H9 (cell line): ENCODE measurements around the gene NKD2. TPM values are rescaled to one million over a fixed set of nuclear protein-coding genes. Genes with fewer than 3 reads are reported as not detected.

Experiments
- DNase-seq: peaks from one replicate; pipeline ENCODE4 v3.0.0-alpha.2; 2017
- H2AFZ ChIP-seq: one replicate; pipeline ENCODE4 v1.6.1; 2013; ENCODE audit warnings: mild to moderate bottlenecking, low read length, control low read depth, moderate library complexity
- H2AK5ac ChIP-seq: 2 replicates; pipeline ENCODE4 v1.6.1; 2013; ENCODE audit warnings: low read length, control low read depth, mixed read lengths; ENCODE audit not compliant: insufficient read length
- H2BK120ac ChIP-seq: one replicate; pipeline ENCODE4 v1.6.1; 2013; ENCODE audit warnings: low read depth, mild to moderate bottlenecking, low read length, control low read depth, inconsistent platforms; ENCODE audit not compliant: poor library complexity, severe bottlenecking
- H2BK12ac ChIP-seq: 2 replicates; pipeline ENCODE4 v1.6.1; 2013; ENCODE audit warnings: low read length, control low read depth, mixed read lengths, low read depth; ENCODE audit not compliant: insufficient read length
- H2BK15ac ChIP-seq: 2 replicates; pipeline ENCODE4 v1.6.1; 2013; ENCODE audit warnings: low read depth, low read length, control low read depth
- H2BK20ac ChIP-seq: one replicate; pipeline ENCODE4 v1.6.1; 2013; ENCODE audit warnings: low read depth, mild to moderate bottlenecking, low read length, control low read depth, inconsistent platforms; ENCODE audit not compliant: poor library complexity, severe bottlenecking
- H2BK5ac ChIP-seq: 2 replicates; pipeline ENCODE4 v1.6.1; 2013; ENCODE audit warnings: low read length, control low read depth, mixed read lengths; ENCODE audit not compliant: insufficient read length
- H3K14ac ChIP-seq: 2 replicates; pipeline ENCODE4 v1.6.1; 2013; ENCODE audit warnings: low read length, control low read depth; ENCODE audit not compliant: insufficient read depth
- H3K18ac ChIP-seq: 2 replicates; pipeline ENCODE4 v1.6.1; 2013; ENCODE audit warnings: low read depth, mild to moderate bottlenecking, mixed read lengths, low read length, control low read depth; ENCODE audit not compliant: insufficient read length
- H3K23ac ChIP-seq: 2 replicates; pipeline ENCODE4 v1.6.1; 2013; ENCODE audit warnings: low read length, control low read depth, mixed read lengths, low read depth; ENCODE audit not compliant: insufficient read length
- H3K23me2 ChIP-seq: 2 replicates; pipeline ENCODE4 v1.6.1; 2013; ENCODE audit warnings: low read depth, mild to moderate bottlenecking, mixed read lengths, low read length, control low read depth; ENCODE audit not compliant: insufficient read length, poor library complexity, severe bottlenecking
- H3K27ac ChIP-seq: 2 replicates; pipeline ENCODE4 v1.5.1; 2013; ENCODE audit warnings: low read length, control low read depth, mixed read lengths, low read depth; ENCODE audit not compliant: insufficient read length
- H3K27me3 ChIP-seq: 2 replicates; pipeline ENCODE4 v1.6.1; 2013; ENCODE audit warnings: low read length, control low read depth, inconsistent platforms; ENCODE audit not compliant: insufficient read depth
- H3K4ac ChIP-seq: 2 replicates; pipeline ENCODE4 v1.6.1; 2013; ENCODE audit warnings: low read depth, mild to moderate bottlenecking, control low read depth, inconsistent platforms, low read length, moderate library complexity
- H3K4me1 ChIP-seq: 2 replicates; pipeline ENCODE4 v1.6.1; 2013; ENCODE audit warnings: low read length, control low read depth, inconsistent platforms; ENCODE audit not compliant: insufficient read depth
- H3K4me2 ChIP-seq: 2 replicates; pipeline ENCODE4 v1.6.1; 2013; ENCODE audit warnings: low read length, control low read depth, mixed read lengths; ENCODE audit not compliant: insufficient read length, insufficient read depth
- H3K56ac ChIP-seq: 2 replicates; pipeline ENCODE4 v1.6.1; 2013; ENCODE audit warnings: low read depth, mild to moderate bottlenecking, mixed read lengths, low read length, control low read depth; ENCODE audit not compliant: insufficient read length
- H3K79me1 ChIP-seq: 2 replicates; pipeline ENCODE4 v1.6.1; 2013; ENCODE audit warnings: low read depth, mild to moderate bottlenecking, moderate library complexity, low read length, control low read depth, inconsistent platforms; ENCODE audit not compliant: insufficient read depth, poor library complexity, severe bottlenecking
- H3K79me2 ChIP-seq: 2 replicates; pipeline ENCODE4 v1.6.1; 2013; ENCODE audit warnings: low read length, control low read depth, inconsistent platforms; ENCODE audit not compliant: insufficient read depth
- H3K9ac ChIP-seq: 2 replicates; pipeline ENCODE4 v1.6.1; 2013; ENCODE audit warnings: low read length, control low read depth, mixed read lengths; ENCODE audit not compliant: insufficient read length; ENCODE audit errors: extremely low read depth
- H3K9me3 ChIP-seq: one replicate; pipeline ENCODE4 v1.6.1; 2013; ENCODE audit warnings: low read depth, low read length, inconsistent platforms; ENCODE audit not compliant: control insufficient read depth
- H3T11ph ChIP-seq: one replicate; pipeline ENCODE4 v1.6.1; 2013; ENCODE audit warnings: mild to moderate bottlenecking, low read length, control low read depth, inconsistent platforms
- H4K20me1 ChIP-seq: one replicate; pipeline ENCODE4 v1.6.1; 2013; ENCODE audit not compliant: control insufficient read depth, insufficient read length, insufficient read depth
- H4K5ac ChIP-seq: 2 replicates; pipeline ENCODE4 v1.6.1; 2013; ENCODE audit warnings: low read depth, mild to moderate bottlenecking, mixed read lengths, low read length, control low read depth; ENCODE audit not compliant: insufficient read length
- H4K8ac ChIP-seq: replicated peaks from 2 replicates; pipeline ENCODE4 v1.6.1; 2013; ENCODE audit warnings: low read length, control low read depth, mixed read lengths, low read depth; ENCODE audit not compliant: insufficient read length
- H4K91ac ChIP-seq: 2 replicates; pipeline ENCODE4 v1.6.1; 2013; ENCODE audit warnings: low read depth, mild to moderate bottlenecking, moderate library complexity, mixed read lengths, low read length, control low read depth; ENCODE audit not compliant: insufficient read length
- H3K27ac Mint-ChIP-seq, 3 experiments: 2 replicates in 2 of 3; 3 replicates in 1 of 3; pipeline ENCODE4 v1.8.0; 2020 to 2021; ENCODE audit warnings: mixed read lengths in 3 of 3, mild to moderate bottlenecking in 1 of 3, moderate library complexity in 1 of 3
- H3K27me3 Mint-ChIP-seq: 2 replicates; pipeline ENCODE4 v1.8.0; 2021; ENCODE audit warnings: low read depth, mild to moderate bottlenecking, moderate library complexity, mixed read lengths
- H3K36me3 Mint-ChIP-seq, 3 experiments: 2 replicates in 2 of 3; 3 replicates in 1 of 3; pipeline ENCODE4 v1.8.0; 2020 to 2021; ENCODE audit warnings: low read depth in 3 of 3, mixed read lengths in 3 of 3; ENCODE audit not compliant: insufficient read depth in 1 of 3
- H3K4me1 Mint-ChIP-seq, 2 experiments: 2 replicates each; pipeline ENCODE4 v1.8.0; 2020; ENCODE audit warnings: mixed read lengths in 2 of 2
- H3K4me3 Mint-ChIP-seq, 2 experiments: 2 replicates in 1 of 2; 3 replicates in 1 of 2; pipeline ENCODE4 v1.8.0; 2020 to 2021; ENCODE audit warnings: mild to moderate bottlenecking in 2 of 2, mixed read lengths in 2 of 2, moderate library complexity in 1 of 2
- H3K9me3 Mint-ChIP-seq, 2 experiments: 2 replicates in 1 of 2; 3 replicates in 1 of 2; pipeline ENCODE4 v1.8.0; 2020; ENCODE audit warnings: mild to moderate bottlenecking in 2 of 2, mixed read lengths in 2 of 2, moderate library complexity in 1 of 2
- CTCF ChIP-seq: fragments of 200-600 bp; sonication (generic); conservative IDR thresholded peaks from 3 replicates; pipeline ENCODE4 v1.8.0; 2021; ENCODE audit warnings: antibody characterized with exemption, mild to moderate bottlenecking
- whole genome bisulfite sequencing: extraction: QIAGEN DNeasy Blood & Tissue Kit; methylation state at CpG from one replicate; pipeline ENCODE4 v1.1.7; 2013; ENCODE audit warnings: missing lambda C conversion rate, low lambda C conversion rate, mixed read lengths; ENCODE audit not compliant: insufficient read length; ENCODE audit errors: extremely low coverage; 5-methylcytosine and 5-hydroxymethylcytosine counted together
- total RNA-seq: library from RNA; stranded (reverse); gene quantifications from 2 replicates; pipeline ENCODE4 v1.2.1, GENCODE V29; 2021

Gene NKD2
- total RNA-seq, 1 experiment from 2014 or later, result 7.3 TPM

- Histone ChIP-seq H2BK12ac (no peak overlapping the region), H3K79me1 (no peaks in the 10 kb centered on the region), H4K91ac (no peak overlapping the region), H4K8ac (no peak overlapping the region), H3K4me2 (no peak overlapping the region), H3K56ac (no peak overlapping the region), H3K18ac (no peak overlapping the region), H3K9ac (no peak overlapping the region), H3K23me2 (no peaks in the 10 kb centered on the region), H4K20me1 (peaks cover 3% of the 10 kb centered on the region), H3K79me2 (no peaks in the 10 kb centered on the region), H3K9me3 (peaks cover 8% of the 10 kb centered on the region), H2BK120ac (no peak overlapping the region), H4K5ac (no peak overlapping the region), H3K27ac (no peak overlapping the region), H2BK5ac (no peak overlapping the region), H2BK20ac (no peak overlapping the region), H3K23ac (no peak overlapping the region), H2BK15ac (no peak overlapping the region), H3K14ac (no peak overlapping the region), H3T11ph (no peak overlapping the region), H3K4me1 (no peaks in the 10 kb centered on the region), H2AK5ac (no peak overlapping the region), H3K27me3 (no peaks in the 10 kb centered on the region), H3K4ac (no peak overlapping the region), H2AFZ (no peak overlapping the region)
- over 99% methylated on average over 9 of the region's 9 CpGs for WGBS
- Mint-ChIP-seq H3K9me3 (peaks cover 63 to 66% of the 10 kb centered on the region in 2 experiments), H3K36me3 (peaks cover 0 to 27% (median 7%) of the 10 kb centered on the region in 3 experiments; a peak in 5 of 7 replicates), H3K27me3 (peaks cover 8% of the 10 kb centered on the region), H3K4me3 (no peak overlapping the region), H3K4me1 (no peaks in the 10 kb centered on the region), H3K27ac (no peak overlapping the region)
- no peak for DNase-seq
- TF ChIP-seq CTCF, result no peak
Observed at GRCh38 chr5:1045960-1046560, 37.5 kb downstream of the NKD2 start.
